Stimulated activated CD8-positive, alpha-beta memory T cell treated with anti-CD3 and anti-CD28 coated beads, Interleukin-7, amount 100 ng/mL, for 48 hours (primary cell): ENCODE measurements around the gene XIRP2.
"Not testable (repeated sequence)": the region's sequence is repeated elsewhere in the genome, so short reads cannot be mapped to it uniquely, and the experiment has no call there.

ENCODE experiments used
- DNase-seq, 2 donors: peaks; one replicate each; pipeline ENCODE4 v3.0.0-alpha.2; 2020; ENCODE audit warnings: low read depth in 1 of 2; ENCODE audit errors: extremely low read depth in 1 of 2

Gene XIRP2

DNA sequence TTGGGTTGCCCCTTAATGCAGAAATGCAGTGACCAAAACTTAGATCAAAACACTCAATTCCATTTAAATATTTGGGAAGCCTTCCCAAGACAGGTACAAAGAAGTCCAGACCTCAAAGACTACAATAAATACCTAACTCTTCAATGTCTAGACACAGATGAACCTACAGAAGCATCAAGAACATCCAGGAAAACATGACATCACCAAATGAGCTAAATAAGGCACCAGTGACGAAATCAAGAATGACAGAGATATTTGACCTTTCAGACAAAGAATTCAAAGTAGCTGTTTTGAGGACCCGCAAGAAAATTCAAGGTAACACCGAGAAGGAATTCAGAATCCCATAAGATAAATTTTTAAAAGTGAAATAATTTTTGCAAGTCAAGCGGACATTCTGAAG is 140.2 kb downstream of the XIRP2 start:
- DNase-seq = no peak

- DNase-seq = not testable (repeated sequence)
These were observed 146.7 kb downstream of the XIRP2 start for GRCh38 chr2:167034976-167035375.

- no peak for DNase-seq
These were observed 160.5 kb downstream of the XIRP2 start for GRCh38 chr2:167048829-167049228.

DNA sequence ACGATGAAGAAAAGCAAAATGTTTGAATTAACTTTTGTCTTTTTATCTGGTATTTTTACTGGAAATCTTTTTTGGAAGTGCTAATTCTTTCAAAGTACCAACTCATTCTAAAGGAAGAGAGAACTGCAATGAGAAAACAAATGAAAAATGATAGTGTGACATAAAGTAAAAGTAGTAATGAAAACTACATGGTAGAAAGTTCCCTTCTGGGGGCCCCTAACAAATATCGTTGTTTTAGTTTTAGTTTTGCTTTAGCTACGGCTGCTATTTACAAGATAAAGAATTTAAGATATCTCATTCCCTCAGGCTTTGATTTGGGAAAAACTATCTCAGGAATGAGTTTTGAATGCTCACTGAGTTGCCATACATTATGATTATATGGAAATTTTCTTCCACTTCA is 161.4 kb downstream of the XIRP2 start:
- DNase-seq = no peak

DNA sequence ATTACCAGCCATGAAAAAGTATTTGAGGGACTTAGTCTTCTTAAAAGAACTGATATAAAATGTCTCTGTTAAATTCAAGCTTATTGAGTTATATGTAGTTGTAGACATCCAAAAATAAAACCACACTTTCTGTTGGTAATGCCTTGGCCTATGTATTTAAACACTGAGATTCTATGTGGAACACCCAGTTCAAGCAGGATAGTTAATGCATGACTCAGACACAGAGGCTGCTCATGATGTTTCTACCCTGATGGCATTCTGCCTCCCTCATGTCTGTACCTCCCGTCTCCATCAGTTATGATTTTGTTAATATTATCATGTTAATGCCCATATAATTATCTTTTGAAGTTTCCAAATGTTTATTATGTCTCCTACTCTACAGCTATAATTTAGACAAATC is 164.5 kb downstream of the XIRP2 start:
- no peak for DNase-seq

DNA sequence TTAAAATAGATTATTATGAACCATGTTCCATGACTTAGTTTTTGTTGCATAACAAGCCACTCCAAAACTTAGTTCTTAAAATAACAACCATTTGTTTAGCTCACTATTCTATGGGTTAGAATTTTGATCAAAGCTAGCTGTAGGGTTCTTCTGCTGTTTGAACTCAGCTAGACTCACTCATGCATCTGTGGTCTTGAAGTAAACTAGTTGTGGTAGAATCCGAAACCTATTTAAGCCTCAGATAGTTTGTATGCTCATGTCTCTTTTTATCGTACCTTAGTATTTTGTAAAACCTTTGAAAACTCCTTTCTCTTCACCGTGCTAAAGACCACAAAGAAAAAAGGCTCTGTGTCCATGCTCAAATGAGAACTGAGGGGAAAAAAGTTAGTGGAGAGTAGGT is 166.6 kb downstream of the XIRP2 start:
- DNase-seq = no peak

DNA sequence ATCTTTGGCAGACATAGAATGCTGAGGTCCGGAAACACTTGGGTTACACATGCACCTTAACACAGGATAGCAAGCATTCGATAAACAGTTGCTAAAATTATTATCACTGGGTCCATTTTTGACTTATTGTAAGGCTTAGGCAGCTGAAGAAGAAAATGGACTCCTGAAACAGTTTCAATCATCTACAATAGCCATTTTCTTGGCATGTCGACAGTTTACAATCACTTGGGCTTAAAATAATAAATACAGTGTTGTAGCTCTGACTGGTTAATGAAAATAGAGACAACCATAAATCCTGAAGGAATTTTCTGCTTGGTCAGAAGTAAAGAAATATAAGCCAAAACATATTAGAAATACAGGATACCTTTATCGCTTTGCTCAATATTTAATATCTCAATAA is 169.2 kb downstream of the XIRP2 start:
- no peak for DNase-seq

GRCh38 chr2:167059173-167059572 is 170.9 kb downstream of the XIRP2 start:
- DNase-seq = no peak

DNA sequence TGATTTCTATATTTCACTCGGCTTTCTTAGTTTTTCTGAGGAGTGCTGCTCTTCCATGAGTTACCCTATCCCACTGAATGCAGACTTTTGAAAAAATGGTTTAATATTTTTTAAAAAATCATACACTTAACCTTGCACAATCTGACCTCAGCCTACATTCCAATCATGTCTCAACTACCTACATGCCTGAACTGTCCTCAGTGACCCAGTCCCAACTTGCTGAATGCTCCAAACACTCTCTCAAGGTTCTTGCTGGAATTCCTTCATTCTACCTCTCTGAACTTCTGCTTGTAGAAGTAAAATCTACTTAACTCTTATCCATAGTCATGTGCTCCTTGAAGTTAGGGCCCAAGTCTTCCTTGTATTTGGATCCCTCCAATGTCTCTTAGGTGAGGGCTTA is 181.6 kb downstream of the XIRP2 start:
- no peak for DNase-seq

DNA sequence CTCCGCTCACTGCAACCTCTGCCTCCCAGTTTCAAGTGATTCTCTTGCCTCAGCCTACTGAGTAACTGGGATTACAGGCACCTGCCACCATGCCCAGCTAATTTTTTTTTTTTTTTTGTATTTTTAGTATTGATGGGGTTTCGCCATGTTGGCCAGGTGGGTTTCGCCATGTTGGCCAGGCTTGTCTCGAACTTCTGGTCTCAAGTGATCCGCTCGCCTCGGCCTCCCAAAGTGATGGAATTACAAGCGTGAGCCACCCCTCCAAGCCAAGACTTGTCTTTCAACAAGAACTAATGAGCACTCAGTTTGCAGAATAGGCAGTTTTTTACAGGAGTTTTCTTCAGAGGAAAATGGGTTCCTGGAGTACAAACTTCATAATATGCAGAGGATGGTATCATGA is 187.4 kb downstream of the XIRP2 start:
- DNase-seq = not testable (repeated sequence)

DNA sequence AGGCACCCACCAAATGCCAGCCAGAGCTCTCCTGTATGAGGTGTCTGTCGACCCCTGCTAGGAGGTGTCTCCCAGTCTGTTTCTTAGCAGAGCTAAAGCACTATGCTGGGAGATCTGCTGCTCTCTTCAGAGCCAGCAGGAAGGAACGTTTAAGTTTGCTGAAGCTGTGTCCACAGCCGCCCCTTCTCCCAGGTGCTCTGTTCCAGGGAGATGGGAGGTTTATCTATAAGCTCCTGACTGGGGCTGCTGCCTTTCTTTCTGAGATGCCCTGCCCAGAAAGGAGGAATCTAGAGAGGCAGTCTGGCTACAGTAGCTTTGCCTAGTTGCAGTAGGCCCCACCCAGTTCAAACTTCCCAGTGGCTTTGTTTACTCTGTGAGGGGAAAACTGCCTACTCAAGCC is 210.7 kb downstream of the XIRP2 start:
- DNase-seq = not testable (repeated sequence)

GRCh38 chr2:167100506-167100905 is 212.2 kb downstream of the XIRP2 start:
- DNase-seq = no peak

GRCh38 chr2:167103028-167103756 is 214.9 kb downstream of the XIRP2 start:
- no peak for DNase-seq

DNA sequence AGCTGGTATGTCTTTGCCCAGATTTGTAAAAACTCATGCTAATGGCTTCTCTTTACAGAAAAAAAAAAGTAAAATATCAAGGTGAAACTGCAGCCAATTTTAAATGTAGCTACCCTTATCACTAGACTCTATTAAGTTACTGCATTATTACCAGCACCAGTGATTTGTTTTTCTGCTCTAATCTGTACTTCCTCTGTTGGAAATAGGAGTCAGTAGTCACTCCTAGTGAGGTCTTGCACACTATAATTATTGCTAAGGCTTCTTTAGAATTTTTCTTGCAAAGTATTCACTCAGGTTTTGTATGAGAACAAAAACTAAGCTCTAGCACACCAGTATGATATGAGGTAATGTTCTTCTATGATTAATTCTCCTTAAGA is 215.5 kb downstream of the XIRP2 start:
- DNase-seq = no peak

DNA sequence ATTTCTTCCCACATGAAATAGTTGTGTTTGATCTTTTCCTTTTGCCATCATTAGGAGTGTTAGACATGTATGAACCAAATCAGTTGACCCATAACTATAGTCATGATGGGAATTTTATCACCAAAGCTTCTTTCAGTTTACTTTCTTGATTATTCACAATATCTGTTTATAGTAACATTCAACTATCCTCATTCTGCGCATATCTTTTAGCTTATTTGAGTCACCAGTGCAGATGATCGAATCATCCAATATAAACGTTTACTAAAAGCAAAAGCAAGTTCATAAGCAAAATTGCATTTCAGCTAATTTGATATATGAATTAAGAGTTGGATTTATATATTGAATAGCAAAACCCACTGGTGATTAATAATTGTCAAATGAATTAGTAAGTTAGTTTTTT is 216.4 kb downstream of the XIRP2 start:
- DNase-seq = no peak

DNA sequence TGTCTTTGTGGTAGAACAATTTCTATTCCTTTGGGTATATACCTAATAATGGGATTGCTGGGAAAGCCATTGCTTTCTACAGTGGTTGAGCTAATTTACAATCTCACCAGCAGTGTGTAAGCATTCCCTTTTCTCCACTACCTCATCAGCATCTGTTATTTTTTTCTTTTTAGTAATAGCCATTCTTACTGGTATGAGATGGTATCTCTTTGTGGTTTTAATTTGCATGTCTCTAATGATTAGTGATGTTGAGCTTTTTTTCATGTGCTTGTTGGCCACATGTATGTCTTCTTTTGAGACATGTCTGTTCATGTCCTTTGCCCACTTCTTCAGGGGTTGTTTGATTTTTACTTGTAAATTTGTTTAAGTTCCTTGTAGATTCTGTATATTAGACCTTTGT is 221.4 kb downstream of the XIRP2 start:
- not testable (repeated sequence) for DNase-seq

GRCh38 chr2:167110345-167110744 is 222.1 kb downstream of the XIRP2 start:
- DNase-seq = no peak

DNA sequence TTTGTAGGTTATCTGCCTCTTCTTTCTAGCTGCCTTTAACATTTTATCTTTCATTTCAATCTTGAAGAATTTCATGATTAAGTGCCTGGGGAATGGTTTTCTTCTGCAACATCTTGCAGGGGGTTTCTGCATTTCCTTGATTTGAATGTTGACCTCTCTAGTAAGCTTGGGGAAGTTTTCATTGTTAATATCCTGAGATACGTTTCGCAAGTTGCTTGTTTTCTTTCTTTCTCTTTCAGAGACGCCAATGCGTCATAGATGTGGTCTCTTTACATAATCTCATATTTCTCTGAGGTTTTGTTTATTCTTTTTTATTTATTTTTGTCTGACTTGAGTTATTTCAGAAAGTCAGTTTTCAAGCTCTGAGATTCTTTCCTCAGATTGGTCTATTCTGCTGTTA is 225.7 kb downstream of the XIRP2 start:
- no peak for DNase-seq

- DNase-seq = no peak
These were observed 227.3 kb downstream of the XIRP2 start for GRCh38 chr2:167115541-167115940.

DNA sequence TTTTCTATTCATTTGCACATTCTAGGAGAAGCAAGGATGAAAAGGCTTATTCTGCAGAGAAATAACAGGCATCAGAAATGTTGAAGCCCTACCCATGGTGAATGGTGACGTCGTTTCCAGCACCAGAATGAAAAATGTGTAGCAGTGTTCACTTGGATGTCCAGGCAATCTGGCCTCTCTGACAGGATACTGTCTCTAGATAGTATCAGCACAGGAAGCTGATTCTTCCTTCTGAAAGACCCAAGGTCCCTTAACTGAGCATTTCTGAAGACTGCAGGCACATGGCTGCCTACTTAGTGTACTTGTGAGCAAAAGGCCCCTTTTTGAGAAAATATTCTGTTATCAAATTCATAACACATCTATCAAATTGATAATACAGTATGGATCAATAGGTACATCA is 234.1 kb downstream of the XIRP2 start:
- DNase-seq = no peak

DNA sequence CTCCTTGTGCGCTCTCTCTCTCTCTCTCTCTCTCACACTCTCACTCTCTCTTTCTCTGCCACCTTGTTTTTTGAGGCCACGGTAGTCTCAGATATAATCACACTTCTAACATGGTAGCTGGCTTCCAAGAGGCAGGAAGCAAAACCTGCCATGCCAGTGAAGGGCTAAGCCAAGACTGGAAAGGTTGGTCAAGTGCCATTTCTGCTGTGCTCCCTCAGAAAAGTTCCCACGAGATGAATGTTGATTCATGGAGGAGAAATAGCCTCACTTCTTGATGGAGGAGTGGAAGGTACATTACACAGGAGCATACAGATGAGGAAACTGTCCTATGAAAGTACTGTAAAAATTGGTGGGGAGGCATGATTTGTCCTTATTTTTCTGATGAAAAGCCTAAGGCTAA is 237.9 kb downstream of the XIRP2 start:
- no peak for DNase-seq

GRCh38 chr2:167127135-167127534 is 238.9 kb downstream of the XIRP2 start:
- DNase-seq = no peak

DNA sequence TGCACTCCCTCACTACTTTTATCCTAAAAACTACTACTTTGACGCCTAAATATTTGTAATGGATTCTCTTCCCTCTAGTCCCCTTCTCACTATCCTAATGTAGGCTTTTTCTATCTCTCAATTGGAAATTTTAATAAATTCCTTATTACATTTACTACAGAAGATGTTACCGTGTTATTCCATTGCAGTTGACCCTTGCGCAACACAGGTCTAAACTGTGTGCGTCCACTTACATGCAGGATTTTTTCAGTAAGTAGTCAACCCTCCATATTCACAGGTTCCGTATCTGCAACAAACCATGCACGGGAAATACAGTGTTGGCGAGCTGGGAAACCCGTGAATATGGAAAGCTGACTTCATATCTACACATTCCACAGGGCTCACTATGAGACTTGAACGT is 239.8 kb downstream of the XIRP2 start:
- DNase-seq = no peak
